Measurements from ENCODE around the gene BCL7B. TPM values are rescaled to one million over a fixed set of nuclear protein-coding genes. Genes with fewer than 3 reads are reported as not detected.

Gene BCL7B
- total and polyA plus RNA-seq, 10 of the 15 experiments (the other 5 are each of a cell fraction or from before 2014, with no cell fraction given), result 10.9 to 61.8 (median 50.2) TPM

DNA sequence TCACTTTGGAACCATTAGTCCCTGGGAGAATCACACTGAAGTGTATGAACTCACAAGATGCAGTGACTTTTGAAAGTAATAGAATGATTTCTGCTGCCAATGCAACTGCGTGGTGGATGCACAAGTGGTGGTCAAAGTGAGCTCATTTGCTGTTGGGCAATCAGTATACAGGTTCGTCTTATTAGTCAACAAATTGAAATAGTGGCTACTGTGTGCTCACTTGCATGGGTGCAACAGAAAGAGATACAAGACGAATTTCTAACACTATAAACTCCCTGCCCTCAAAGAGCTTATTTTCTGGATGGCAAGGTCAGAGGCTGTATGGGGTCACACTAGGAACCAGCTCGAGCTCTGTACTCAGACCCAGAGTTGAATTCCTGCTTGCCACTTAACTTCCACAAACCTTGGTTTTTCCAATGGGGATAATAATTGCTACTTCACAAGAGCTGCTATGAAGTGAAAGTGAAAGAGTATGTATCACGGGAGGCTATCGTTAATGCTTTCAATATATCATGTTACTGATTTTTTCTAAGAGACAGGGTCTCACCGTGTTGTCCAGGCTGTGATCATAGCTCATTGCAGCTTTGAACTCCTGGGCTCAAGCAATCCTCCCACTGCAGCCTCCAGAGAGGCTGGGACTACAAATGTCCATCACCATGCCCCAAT lies 8.3 kb upstream of the BCL7B start:
- 15% methylated on average over 7 of the region's 7 CpGs for WGBS (ENCODE audit: insufficient coverage, insufficient replicate concordance, low lambda C conversion rate, missing lambda C conversion rate)
- no peaks in the 10 kb centered on the region for H3K9me3 ChIP-seq (replicated peaks; ENCODE audit: control insufficient read depth, insufficient read depth, low read length)
- H4K20me1 ChIP-seq (ENCODE audit: control insufficient read depth, insufficient read depth), result no peaks in the 10 kb centered on the region
- peak overlapping the region; percentile 35 for H2AFZ ChIP-seq (ENCODE audit: control insufficient read depth, low read depth, low read length)
- FAIRE-seq (no peak), DNase-seq (ENCODE audit: low read depth, low spot score) (no peak), ATAC-seq (no peak)
- peaks cover 3 to 6% of the 10 kb centered on the region in 2 experiments; a peak in 3 of 4 replicates for H3K36me3 ChIP-seq (ENCODE audit: control insufficient read depth in 2 of 2, insufficient read depth in 2 of 2, low read length in 1 of 2)
- ChIA-PET POLR2A (interaction anchor here (0.6 to 1.7 kb wide), 3 partner anchors 9 to 43 kb away, joined by 4 to 8 read pairs (median 6); partner anchors contain the start of genes BAZ1B and TBL2), CTCF (interaction anchor here (1.2 to 1.3 kb wide), 2 partner anchors 40 to 114 kb away, joined by 3 read pairs; no protein-coding TSS in a partner anchor), RAD21 (ENCODE audit: unreplicated experiment) (interaction anchor here (0.6 to 1.1 kb wide), 2 partner anchors 43 to 391 kb away, joined by 3 read pairs; partner anchors contain the start of gene BAZ1B), SMC1A (ENCODE audit: uncharacterized antibody, unreplicated experiment) (interaction anchor here (0.8 to 1.8 kb wide), 5 partner anchors 9 to 46 kb away, joined by 3 to 4 read pairs (median 3); partner anchors contain the start of genes BCL7B and TBL2)
- H3K27ac ChIP-seq (ENCODE audit: control insufficient read depth, insufficient read depth), result no peak overlapping the region
- no peak overlapping the region for H3K9ac ChIP-seq (ENCODE audit: control insufficient read depth, insufficient read depth, low read length)
- in situ Hi-C loops (cut with MboI) (no loop called here), intact Hi-C loops (cut with micrococcal nuclease; ENCODE audit: unreplicated experiment) (no loop called here)
- H3K27me3 ChIP-seq (replicated peaks in 1 of 2; ENCODE audit: control insufficient read depth in 2 of 2, insufficient read depth in 2 of 2, low read length in 1 of 2), result no peaks in the 10 kb centered on the region
- H3K79me2 ChIP-seq (ENCODE audit: control insufficient read depth, insufficient read depth, low read length), result no peaks in the 10 kb centered on the region
- H3K4me2 ChIP-seq (ENCODE audit: control insufficient read depth, insufficient read depth), result peak overlapping the region; percentile 46
- H3K4me1 ChIP-seq (ENCODE audit: control insufficient read depth, insufficient read depth, low read length), result no peaks in the 10 kb centered on the region
- BruUV-seq (replicated peaks), result no TSS peak
- peak overlapping the region; percentile 10; the same call in 1 of the 2 replicates for H3K4me3 ChIP-seq
- TF ChIP-seq ZNF217 (IDR thresholded peaks at IDR 0.05) (no peak), NBN (IDR thresholded peaks at IDR 0.05) (no peak), CHD4 (IDR thresholded peaks at IDR 0.05) (no peak), BCL11A (IDR thresholded peaks at IDR 0.05; ENCODE audit: low read depth, low read length) (no peak), TCF7 (IDR thresholded peaks at IDR 0.05; ENCODE audit: borderline replicate concordance) (no peak), BHLHE40 (IDR thresholded peaks at IDR 0.05; ENCODE audit: borderline replicate concordance in 1 of 2, low read depth in 2 of 2, low read length in 1 of 2) (no peak), ZNF384 (IDR thresholded peaks at IDR 0.05; ENCODE audit: borderline replicate concordance, low read depth, low read length) (no peak)
- TF ChIP-seq, protein P1, sequence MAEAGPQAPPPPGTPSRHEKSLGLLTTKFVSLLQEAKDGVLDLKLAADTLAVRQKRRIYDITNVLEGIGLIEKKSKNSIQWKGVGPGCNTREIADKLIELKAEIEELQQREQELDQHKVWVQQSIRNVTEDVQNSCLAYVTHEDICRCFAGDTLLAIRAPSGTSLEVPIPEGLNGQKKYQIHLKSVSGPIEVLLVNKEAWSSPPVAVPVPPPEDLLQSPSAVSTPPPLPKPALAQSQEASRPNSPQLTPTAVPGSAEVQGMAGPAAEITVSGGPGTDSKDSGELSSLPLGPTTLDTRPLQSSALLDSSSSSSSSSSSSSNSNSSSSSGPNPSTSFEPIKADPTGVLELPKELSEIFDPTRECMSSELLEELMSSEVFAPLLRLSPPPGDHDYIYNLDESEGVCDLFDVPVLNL (IDR thresholded peaks at IDR 0.05; ENCODE audit: low read depth, low read length), result no peak
- TF ChIP-seq, protein P2, sequence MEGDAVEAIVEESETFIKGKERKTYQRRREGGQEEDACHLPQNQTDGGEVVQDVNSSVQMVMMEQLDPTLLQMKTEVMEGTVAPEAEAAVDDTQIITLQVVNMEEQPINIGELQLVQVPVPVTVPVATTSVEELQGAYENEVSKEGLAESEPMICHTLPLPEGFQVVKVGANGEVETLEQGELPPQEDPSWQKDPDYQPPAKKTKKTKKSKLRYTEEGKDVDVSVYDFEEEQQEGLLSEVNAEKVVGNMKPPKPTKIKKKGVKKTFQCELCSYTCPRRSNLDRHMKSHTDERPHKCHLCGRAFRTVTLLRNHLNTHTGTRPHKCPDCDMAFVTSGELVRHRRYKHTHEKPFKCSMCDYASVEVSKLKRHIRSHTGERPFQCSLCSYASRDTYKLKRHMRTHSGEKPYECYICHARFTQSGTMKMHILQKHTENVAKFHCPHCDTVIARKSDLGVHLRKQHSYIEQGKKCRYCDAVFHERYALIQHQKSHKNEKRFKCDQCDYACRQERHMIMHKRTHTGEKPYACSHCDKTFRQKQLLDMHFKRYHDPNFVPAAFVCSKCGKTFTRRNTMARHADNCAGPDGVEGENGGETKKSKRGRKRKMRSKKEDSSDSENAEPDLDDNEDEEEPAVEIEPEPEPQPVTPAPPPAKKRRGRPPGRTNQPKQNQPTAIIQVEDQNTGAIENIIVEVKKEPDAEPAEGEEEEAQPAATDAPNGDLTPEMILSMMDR (IDR thresholded peaks at IDR 0.05 in 2 of 3, conservative IDR thresholded peaks at IDR 0.05 in 1 of 3; ENCODE audit: control insufficient read depth in 2 of 3, extremely low read depth in 1 of 3, insufficient read depth in 1 of 3, low read depth in 3 of 3, low read length in 3 of 3), result no peak
- TF ChIP-seq, protein P3, sequence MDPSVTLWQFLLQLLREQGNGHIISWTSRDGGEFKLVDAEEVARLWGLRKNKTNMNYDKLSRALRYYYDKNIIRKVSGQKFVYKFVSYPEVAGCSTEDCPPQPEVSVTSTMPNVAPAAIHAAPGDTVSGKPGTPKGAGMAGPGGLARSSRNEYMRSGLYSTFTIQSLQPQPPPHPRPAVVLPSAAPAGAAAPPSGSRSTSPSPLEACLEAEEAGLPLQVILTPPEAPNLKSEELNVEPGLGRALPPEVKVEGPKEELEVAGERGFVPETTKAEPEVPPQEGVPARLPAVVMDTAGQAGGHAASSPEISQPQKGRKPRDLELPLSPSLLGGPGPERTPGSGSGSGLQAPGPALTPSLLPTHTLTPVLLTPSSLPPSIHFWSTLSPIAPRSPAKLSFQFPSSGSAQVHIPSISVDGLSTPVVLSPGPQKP (IDR thresholded peaks at IDR 0.05; ENCODE audit: low read depth, low read length), result no peak
- TF ChIP-seq, protein P4, sequence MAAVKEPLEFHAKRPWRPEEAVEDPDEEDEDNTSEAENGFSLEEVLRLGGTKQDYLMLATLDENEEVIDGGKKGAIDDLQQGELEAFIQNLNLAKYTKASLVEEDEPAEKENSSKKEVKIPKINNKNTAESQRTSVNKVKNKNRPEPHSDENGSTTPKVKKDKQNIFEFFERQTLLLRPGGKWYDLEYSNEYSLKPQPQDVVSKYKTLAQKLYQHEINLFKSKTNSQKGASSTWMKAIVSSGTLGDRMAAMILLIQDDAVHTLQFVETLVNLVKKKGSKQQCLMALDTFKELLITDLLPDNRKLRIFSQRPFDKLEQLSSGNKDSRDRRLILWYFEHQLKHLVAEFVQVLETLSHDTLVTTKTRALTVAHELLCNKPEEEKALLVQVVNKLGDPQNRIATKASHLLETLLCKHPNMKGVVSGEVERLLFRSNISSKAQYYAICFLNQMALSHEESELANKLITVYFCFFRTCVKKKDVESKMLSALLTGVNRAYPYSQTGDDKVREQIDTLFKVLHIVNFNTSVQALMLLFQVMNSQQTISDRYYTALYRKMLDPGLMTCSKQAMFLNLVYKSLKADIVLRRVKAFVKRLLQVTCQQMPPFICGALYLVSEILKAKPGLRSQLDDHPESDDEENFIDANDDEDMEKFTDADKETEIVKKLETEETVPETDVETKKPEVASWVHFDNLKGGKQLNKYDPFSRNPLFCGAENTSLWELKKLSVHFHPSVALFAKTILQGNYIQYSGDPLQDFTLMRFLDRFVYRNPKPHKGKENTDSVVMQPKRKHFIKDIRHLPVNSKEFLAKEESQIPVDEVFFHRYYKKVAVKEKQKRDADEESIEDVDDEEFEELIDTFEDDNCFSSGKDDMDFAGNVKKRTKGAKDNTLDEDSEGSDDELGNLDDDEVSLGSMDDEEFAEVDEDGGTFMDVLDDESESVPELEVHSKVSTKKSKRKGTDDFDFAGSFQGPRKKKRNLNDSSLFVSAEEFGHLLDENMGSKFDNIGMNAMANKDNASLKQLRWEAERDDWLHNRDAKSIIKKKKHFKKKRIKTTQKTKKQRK (IDR thresholded peaks at IDR 0.05; ENCODE audit: low read depth, low read length), result no peak
- TF ChIP-seq, protein P5, sequence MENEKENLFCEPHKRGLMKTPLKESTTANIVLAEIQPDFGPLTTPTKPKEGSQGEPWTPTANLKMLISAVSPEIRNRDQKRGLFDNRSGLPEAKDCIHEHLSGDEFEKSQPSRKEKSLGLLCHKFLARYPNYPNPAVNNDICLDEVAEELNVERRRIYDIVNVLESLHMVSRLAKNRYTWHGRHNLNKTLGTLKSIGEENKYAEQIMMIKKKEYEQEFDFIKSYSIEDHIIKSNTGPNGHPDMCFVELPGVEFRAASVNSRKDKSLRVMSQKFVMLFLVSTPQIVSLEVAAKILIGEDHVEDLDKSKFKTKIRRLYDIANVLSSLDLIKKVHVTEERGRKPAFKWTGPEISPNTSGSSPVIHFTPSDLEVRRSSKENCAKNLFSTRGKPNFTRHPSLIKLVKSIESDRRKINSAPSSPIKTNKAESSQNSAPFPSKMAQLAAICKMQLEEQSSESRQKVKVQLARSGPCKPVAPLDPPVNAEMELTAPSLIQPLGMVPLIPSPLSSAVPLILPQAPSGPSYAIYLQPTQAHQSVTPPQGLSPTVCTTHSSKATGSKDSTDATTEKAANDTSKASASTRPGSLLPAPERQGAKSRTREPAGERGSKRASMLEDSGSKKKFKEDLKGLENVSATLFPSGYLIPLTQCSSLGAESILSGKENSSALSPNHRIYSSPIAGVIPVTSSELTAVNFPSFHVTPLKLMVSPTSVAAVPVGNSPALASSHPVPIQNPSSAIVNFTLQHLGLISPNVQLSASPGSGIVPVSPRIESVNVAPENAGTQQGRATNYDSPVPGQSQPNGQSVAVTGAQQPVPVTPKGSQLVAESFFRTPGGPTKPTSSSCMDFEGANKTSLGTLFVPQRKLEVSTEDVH (IDR thresholded peaks at IDR 0.05; ENCODE audit: low read depth, partially characterized antibody), result no peak
